K562 (cell line): ENCODE measurements around the gene KRTAP4-8. TPM values are rescaled to one million over a fixed set of nuclear protein-coding genes. Genes with fewer than 3 reads are reported as not detected.

Experiments used
- ATAC-seq: fragments of 200-7000 bp; cut with Tn5 transposase; 3 replicates; pipeline ENCODE4 v1.9.1; 2020; ENCODE audit warnings: moderate library complexity
- BruUV-seq: library from RNA; stranded (reverse); fragments of 400-500 nt; replicated peaks from 2 replicates; lab custom pipeline; 2021; lab: Mats Ljungman, UMichigan
- CTCF ChIA-PET: fragments of 300-600 bp; formaldehyde crosslinking; extraction: SDS; loops from one replicate; lab custom pipeline; 2021; ENCODE audit warnings: low intra/inter-chr PET ratio; lab: Yijun Ruan, JAX
- POLR2A ChIA-PET: fragments of 300-600, 350-650 bp; sonication (Branson Sonifier 250); formaldehyde crosslinking; extraction: SDS; loops from one replicate; lab custom pipeline; 2021; ENCODE audit warnings: antibody characterized with exemption, inconsistent platforms; lab: Yijun Ruan, JAX
- DNase-seq, 4 experiments: peaks; one replicate each; pipeline versions ENCODE4 v3.0.0 to v3.0.0-alpha.2; 2011 to 2018; ENCODE audit warnings: low spot score in 3 of 4, mixed read lengths in 3 of 4; ENCODE audit errors: extremely low read depth in 1 of 4
- FAIRE-seq: peaks from 2 replicates; lab custom pipeline; 2011; peaks lifted over from hg19 to GRCh38; lab: Jason Lieb, UNC
- H2AFZ ChIP-seq: 2 replicates; pipeline ENCODE4 v1.6.0; 2011; ENCODE audit warnings: low read depth, low read length, control low read depth, inconsistent platforms
- H3K27ac ChIP-seq: fragments of 200-600 bp; 3 replicates; pipeline ENCODE4 v1.8.0; 2011; ENCODE audit warnings: low read depth, mild to moderate bottlenecking, control low read depth, inconsistent platforms, low read length, moderate library complexity, mixed read lengths; ENCODE audit errors: extremely low read depth
- H3K27me3 ChIP-seq, 2 experiments: fragments of 300-600 bp in 1 of 2; 2 replicates in 1 of 2; 3 replicates in 1 of 2; pipeline versions ENCODE4 v1.6.0 to v1.8.0; 2011; ENCODE audit warnings: inconsistent platforms in 2 of 2, low read length in 2 of 2, mild to moderate bottlenecking in 1 of 2, mixed read lengths in 1 of 2, moderate library complexity in 1 of 2; ENCODE audit not compliant: control insufficient read depth in 2 of 2, insufficient read depth in 2 of 2
- H3K36me3 ChIP-seq: fragments of 300-600 bp; 3 replicates; pipeline ENCODE4 v1.8.0; 2011; ENCODE audit warnings: mild to moderate bottlenecking, low read length, inconsistent platforms; ENCODE audit not compliant: control insufficient read depth, insufficient read depth
- H3K4me1 ChIP-seq, 2 experiments: fragments of 200-600 bp in 1 of 2; replicated peaks in 1 of 2; 2 replicates in 1 of 2; 3 replicates in 1 of 2; pipeline versions ENCODE4 v1.5.1 to v1.8.0; 2011; ENCODE audit warnings: inconsistent platforms in 2 of 2, low read length in 2 of 2, mild to moderate bottlenecking in 1 of 2, mixed read lengths in 1 of 2, moderate library complexity in 1 of 2; ENCODE audit not compliant: control insufficient read depth in 2 of 2, insufficient read depth in 2 of 2
- H3K4me2 ChIP-seq: 2 replicates; pipeline ENCODE4 v1.6.1; 2011; ENCODE audit warnings: low read length, control low read depth, inconsistent platforms, mixed read lengths; ENCODE audit not compliant: insufficient read depth
- H3K4me3 ChIP-seq: fragments of 200-600 bp; sonication (generic), shearing (Covaris generic); 2 replicates; pipeline ENCODE4 v1.5.1; 2016; ENCODE audit warnings: control low read depth, inconsistent platforms
- H3K79me2 ChIP-seq: fragments of 200-600 bp; 3 replicates; pipeline ENCODE4 v1.8.0; 2011; ENCODE audit warnings: low read length, inconsistent platforms; ENCODE audit not compliant: control insufficient read depth, insufficient read depth
- H3K9ac ChIP-seq, 2 experiments: 2 replicates each; pipeline versions ENCODE4 v1.6.0 to v1.6.1; 2011; ENCODE audit warnings: low read depth in 2 of 2, low read length in 2 of 2, control low read depth in 1 of 2, inconsistent platforms in 1 of 2, mild to moderate bottlenecking in 1 of 2, mixed read lengths in 1 of 2; ENCODE audit not compliant: insufficient read depth in 1 of 2
- H3K9me1 ChIP-seq: one replicate; pipeline ENCODE4 v1.6.0; 2011; ENCODE audit warnings: inconsistent platforms, mild to moderate bottlenecking, low read length, moderate library complexity; ENCODE audit not compliant: control insufficient read depth, insufficient read depth
- H3K9me3 ChIP-seq: replicated peaks from 2 replicates; pipeline ENCODE4 v1.5.1; 2011; ENCODE audit warnings: low read depth, low read length, inconsistent platforms; ENCODE audit not compliant: control insufficient read depth, insufficient read depth
- H4K20me1 ChIP-seq: replicated peaks from 2 replicates; pipeline ENCODE4 v1.6.1; 2011; ENCODE audit warnings: low read length, inconsistent platforms, mixed read lengths; ENCODE audit not compliant: control insufficient read depth, insufficient read depth
- ARID2 ChIP-seq: fragments of 450-650 bp; IDR thresholded peaks from 2 replicates; pipeline ENCODE4 v1.6.1; 2017; ENCODE audit warnings: antibody characterized with exemption, mild to moderate bottlenecking
- CEBPG ChIP-seq, 3 experiments: fragments of 200-800 bp in 1 of 3; sonication (Bioruptor generic) in 1 of 3; sonication (generic) in 1 of 3; formaldehyde crosslinking in 1 of 3; IDR thresholded peaks in 2 of 3; conservative IDR thresholded peaks in 1 of 3; 2 replicates each; pipeline versions ENCODE4 v1.6.1 to v1.8.0; 2016 to 2022; ENCODE audit warnings: missing compliant biosample characterization in 2 of 3, missing genetic modification characterization in 2 of 3, mild to moderate bottlenecking in 1 of 3, missing genetic modification reagents in 1 of 3
- ELF2 ChIP-seq: fragments of 250-450 bp; sonication (Bioruptor Pico); IDR thresholded peaks from 2 replicates; pipeline ENCODE4 v1.5.0; 2021; ENCODE audit warnings: mild to moderate bottlenecking
- ESRRA ChIP-seq: fragments of 450-650 bp; IDR thresholded peaks from 2 replicates; pipeline ENCODE4 v1.6.1; 2014; ENCODE audit warnings: low read depth, mild to moderate bottlenecking, moderate library complexity, borderline replicate concordance
- HDAC1 ChIP-seq, 2 experiments: fragments of 450-650 bp; IDR thresholded peaks; 2 replicates each; pipeline ENCODE4 v1.6.1; 2016 to 2017; ENCODE audit warnings: inconsistent platforms in 1 of 2, mild to moderate bottlenecking in 1 of 2, moderate library complexity in 1 of 2
- PHB ChIP-seq: fragments of 250-450 bp; sonication (Bioruptor Pico); IDR thresholded peaks from 2 replicates; pipeline ENCODE4 v1.5.0; 2021
- POLR2B ChIP-seq: fragments of 450-650 bp; IDR thresholded peaks from 2 replicates; pipeline ENCODE4 v1.6.1; 2018; ENCODE audit warnings: low read depth; ENCODE audit not compliant: partially characterized antibody
- ZBTB8A ChIP-seq: fragments of 450-650 bp; IDR thresholded peaks from 2 replicates; pipeline ENCODE4 v1.6.1; 2018; ENCODE audit warnings: mild to moderate bottlenecking, moderate library complexity; ENCODE audit not compliant: partially characterized antibody
- ZNF175 ChIP-seq: fragments of 200-800 bp; sonication (Bioruptor generic); IDR thresholded peaks from 2 replicates; pipeline ENCODE4 v1.6.1; 2016; ENCODE audit warnings: low read depth, mild to moderate bottlenecking, missing genetic modification characterization, missing compliant biosample characterization
- ZNF184 ChIP-seq: sonication (generic); formaldehyde crosslinking; IDR thresholded peaks from 2 replicates; pipeline ENCODE4 v1.5.0; 2020; ENCODE audit warnings: missing genetic modification reagents
- ZNF263 ChIP-seq: sonication (generic); formaldehyde crosslinking; IDR thresholded peaks from 2 replicates; pipeline ENCODE4 v1.8.0; 2022; ENCODE audit warnings: mild to moderate bottlenecking, missing genetic modification reagents, borderline replicate concordance
- ZNF584 ChIP-seq: fragments of 200-800 bp; sonication (Bioruptor generic); IDR thresholded peaks from 2 replicates; pipeline ENCODE4 v1.6.1; 2016; ENCODE audit warnings: low read depth, mild to moderate bottlenecking, missing genetic modification characterization, missing compliant biosample characterization
- ZNF780A ChIP-seq: fragments of 250-450 bp; sonication (Bioruptor Pico); IDR thresholded peaks from 2 replicates; pipeline ENCODE4 v1.5.0; 2021; ENCODE audit warnings: mild to moderate bottlenecking
- WGBS: fragments of 100-300 bp; shearing (Covaris generic); methylation state at CpG from one replicate; pipeline ENCODE4 v1.1.6; 2016; ENCODE audit warnings: low coverage, mixed read lengths; ENCODE audit not compliant: insufficient coverage; ENCODE audit errors: missing lambda C conversion rate; 5-methylcytosine and 5-hydroxymethylcytosine counted together
- in situ Hi-C: fragments of 300-500 bp; cut with MboI; formaldehyde crosslinking; loops from 4 replicates; pipeline ENCODE4 v1.15.0; 2018; ENCODE audit warnings: inconsistent platforms, mixed read lengths
- intact Hi-C: fragments of 100-400 bp; cut with micrococcal nuclease; formaldehyde crosslinking; loops from 2 replicates; pipeline ENCODE4 v1.14.2; 2022
- polyA plus RNA-seq, 8 experiments: library from polyadenylated mRNA; depleted of rRNA in 4 of 8; stranded (reverse) in 5 of 8; unstranded in 3 of 8; fragments of >200 nt; fragmentation: Nextera tagmentation in 2 of 8; fragmentation: Illumina TruSeq in 1 of 8; extraction: Ambion mirVana in 2 of 8; extraction: Trizol in 1 of 8; gene quantifications; 2 replicates each; pipeline versions ENCODE4 v1.2.1 to v1.2.3, GENCODE V29; 2011 to 2014; ENCODE audit warnings: inconsistent platforms in 1 of 8, missing spikeins in 1 of 8
- total RNA-seq, 7 experiments: library from RNA; depleted of rRNA in 6 of 7; stranded (reverse); fragments of >200 nt in 6 of 7; fragmentation: Illumina TruSeq in 2 of 7; extraction: Trizol in 2 of 7; gene quantifications; 2 replicates each; pipeline versions ENCODE4 v1.2.1 to v1.2.3, GENCODE V29; 2011 to 2021; ENCODE audit warnings: low replicate concordance in 1 of 7
- TF ChIP-seq, protein P1 (sequence below): fragments of 250-450 bp; sonication (Bioruptor Pico); IDR thresholded peaks from 2 replicates; pipeline ENCODE4 v1.4.0; 2020; ENCODE audit warnings: mild to moderate bottlenecking, moderate library complexity
- TF ChIP-seq, protein P2 (sequence below): fragments of 150-350 bp; IDR thresholded peaks from 2 replicates; pipeline ENCODE4 v1.6.1; 2014; ENCODE audit warnings: low read depth, mild to moderate bottlenecking, low read length, borderline replicate concordance

KRTAP4-8 gene
- total and polyA plus RNA-seq, 9 of the 15 experiments (the other 6 are each of a cell fraction or from before 2014, with no cell fraction given): not detected

DNA sequence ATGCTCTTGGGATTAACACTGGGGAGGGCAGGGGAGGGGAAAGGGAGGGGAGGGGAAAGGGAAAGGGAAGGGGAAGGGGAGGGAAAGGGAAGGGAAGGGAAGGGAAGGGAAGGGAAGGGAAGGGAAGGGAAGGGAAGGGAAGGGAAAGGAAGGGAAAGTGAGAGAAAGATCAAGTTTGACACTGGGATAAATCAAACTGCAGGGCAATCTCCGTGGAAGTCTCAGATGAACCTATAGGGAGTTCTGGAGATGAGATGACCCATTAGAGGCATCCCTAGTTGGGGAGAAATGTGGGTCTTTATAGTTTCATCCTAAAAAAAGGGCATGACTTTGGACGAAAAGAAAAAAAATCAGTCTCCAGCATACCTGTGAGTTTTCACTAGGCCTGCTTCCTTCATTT is 23.8 kb upstream of the KRTAP4-8 start:
- H2AFZ ChIP-seq: no peak overlapping the region
- H3K79me2 ChIP-seq: no peaks in the 10 kb centered on the region
- 0% methylated on average over 2 of the region's 2 CpGs for WGBS
- no TSS peak for BruUV-seq
- POLR2A ChIA-PET: no interaction called here
- in situ Hi-C loops (no loop called here), intact Hi-C loops (no loop called here)
- no peaks in the 10 kb centered on the region for H3K27me3 ChIP-seq
- H3K9ac ChIP-seq: no peak overlapping the region
- no peaks in the 10 kb centered on the region for H3K9me3 ChIP-seq
- H3K4me2 ChIP-seq: no peak overlapping the region
- no peak for DNase-seq
- H3K36me3 ChIP-seq: no peaks in the 10 kb centered on the region
- CTCF ChIA-PET: no interaction called here
- no peaks in the 10 kb centered on the region for H3K9me1 ChIP-seq
- no peaks in the 10 kb centered on the region for H4K20me1 ChIP-seq
- FAIRE-seq: no peak
- H3K27ac ChIP-seq: no peak overlapping the region
- ATAC-seq: no peak
- H3K4me3 ChIP-seq: no peak overlapping the region
- no peaks in the 10 kb centered on the region for H3K4me1 ChIP-seq
- TF ChIP-seq POLR2B (no peak), ARID2 (no peak), ELF2 (CRISPR knock-in tag) (no peak), PHB (CRISPR knock-in tag) (no peak), ZNF175 (CRISPR knock-in tag) (no peak), ESRRA (no peak), HDAC1 (IDR thresholded peaks at IDR 0.05) (no peak), ZNF184 (CRISPR knock-in tag) (no peak), ZNF584 (CRISPR knock-in tag) (no peak), ZNF263 (no peak), ZBTB8A (no peak), ZNF780A (no peak), CEBPG (CRISPR knock-in tag; IDR thresholded peaks at IDR 0.05) (no peak), CEBPG (tag; conservative IDR thresholded peaks at IDR 0.05 in 1 of 2, IDR thresholded peaks at IDR 0.05 in 1 of 2) (no peak)
- TF ChIP-seq, protein P1, sequence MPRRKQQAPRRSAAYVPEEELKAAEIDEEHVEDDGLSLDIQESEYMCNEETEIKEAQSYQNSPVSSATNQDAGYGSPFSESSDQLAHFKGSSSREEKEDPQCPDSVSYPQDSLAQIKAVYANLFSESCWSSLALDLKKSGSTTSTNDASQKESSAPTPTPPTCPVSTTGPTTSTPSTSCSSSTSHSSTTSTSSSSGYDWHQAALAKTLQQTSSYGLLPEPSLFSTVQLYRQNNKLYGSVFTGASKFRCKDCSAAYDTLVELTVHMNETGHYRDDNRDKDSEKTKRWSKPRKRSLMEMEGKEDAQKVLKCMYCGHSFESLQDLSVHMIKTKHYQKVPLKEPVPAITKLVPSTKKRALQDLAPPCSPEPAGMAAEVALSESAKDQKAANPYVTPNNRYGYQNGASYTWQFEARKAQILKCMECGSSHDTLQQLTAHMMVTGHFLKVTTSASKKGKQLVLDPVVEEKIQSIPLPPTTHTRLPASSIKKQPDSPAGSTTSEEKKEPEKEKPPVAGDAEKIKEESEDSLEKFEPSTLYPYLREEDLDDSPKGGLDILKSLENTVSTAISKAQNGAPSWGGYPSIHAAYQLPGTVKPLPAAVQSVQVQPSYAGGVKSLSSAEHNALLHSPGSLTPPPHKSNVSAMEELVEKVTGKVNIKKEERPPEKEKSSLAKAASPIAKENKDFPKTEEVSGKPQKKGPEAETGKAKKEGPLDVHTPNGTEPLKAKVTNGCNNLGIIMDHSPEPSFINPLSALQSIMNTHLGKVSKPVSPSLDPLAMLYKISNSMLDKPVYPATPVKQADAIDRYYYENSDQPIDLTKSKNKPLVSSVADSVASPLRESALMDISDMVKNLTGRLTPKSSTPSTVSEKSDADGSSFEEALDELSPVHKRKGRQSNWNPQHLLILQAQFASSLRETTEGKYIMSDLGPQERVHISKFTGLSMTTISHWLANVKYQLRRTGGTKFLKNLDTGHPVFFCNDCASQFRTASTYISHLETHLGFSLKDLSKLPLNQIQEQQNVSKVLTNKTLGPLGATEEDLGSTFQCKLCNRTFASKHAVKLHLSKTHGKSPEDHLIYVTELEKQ (CRISPR knock-in tag): no peak
- TF ChIP-seq, protein P2, sequence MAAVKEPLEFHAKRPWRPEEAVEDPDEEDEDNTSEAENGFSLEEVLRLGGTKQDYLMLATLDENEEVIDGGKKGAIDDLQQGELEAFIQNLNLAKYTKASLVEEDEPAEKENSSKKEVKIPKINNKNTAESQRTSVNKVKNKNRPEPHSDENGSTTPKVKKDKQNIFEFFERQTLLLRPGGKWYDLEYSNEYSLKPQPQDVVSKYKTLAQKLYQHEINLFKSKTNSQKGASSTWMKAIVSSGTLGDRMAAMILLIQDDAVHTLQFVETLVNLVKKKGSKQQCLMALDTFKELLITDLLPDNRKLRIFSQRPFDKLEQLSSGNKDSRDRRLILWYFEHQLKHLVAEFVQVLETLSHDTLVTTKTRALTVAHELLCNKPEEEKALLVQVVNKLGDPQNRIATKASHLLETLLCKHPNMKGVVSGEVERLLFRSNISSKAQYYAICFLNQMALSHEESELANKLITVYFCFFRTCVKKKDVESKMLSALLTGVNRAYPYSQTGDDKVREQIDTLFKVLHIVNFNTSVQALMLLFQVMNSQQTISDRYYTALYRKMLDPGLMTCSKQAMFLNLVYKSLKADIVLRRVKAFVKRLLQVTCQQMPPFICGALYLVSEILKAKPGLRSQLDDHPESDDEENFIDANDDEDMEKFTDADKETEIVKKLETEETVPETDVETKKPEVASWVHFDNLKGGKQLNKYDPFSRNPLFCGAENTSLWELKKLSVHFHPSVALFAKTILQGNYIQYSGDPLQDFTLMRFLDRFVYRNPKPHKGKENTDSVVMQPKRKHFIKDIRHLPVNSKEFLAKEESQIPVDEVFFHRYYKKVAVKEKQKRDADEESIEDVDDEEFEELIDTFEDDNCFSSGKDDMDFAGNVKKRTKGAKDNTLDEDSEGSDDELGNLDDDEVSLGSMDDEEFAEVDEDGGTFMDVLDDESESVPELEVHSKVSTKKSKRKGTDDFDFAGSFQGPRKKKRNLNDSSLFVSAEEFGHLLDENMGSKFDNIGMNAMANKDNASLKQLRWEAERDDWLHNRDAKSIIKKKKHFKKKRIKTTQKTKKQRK: no peak
